HCEC 1CT (cell line): ENCODE data around the gene TRIM49.
"Not testable (repeated sequence)": the region's sequence is repeated elsewhere in the genome, so short reads cannot be mapped to it uniquely, and the experiment has no call there.

ENCODE experiments used
- DNase-seq: peaks from one replicate; pipeline ENCODE4 v3.0.0-alpha.2; 2017

The TRIM49 gene, protein sequence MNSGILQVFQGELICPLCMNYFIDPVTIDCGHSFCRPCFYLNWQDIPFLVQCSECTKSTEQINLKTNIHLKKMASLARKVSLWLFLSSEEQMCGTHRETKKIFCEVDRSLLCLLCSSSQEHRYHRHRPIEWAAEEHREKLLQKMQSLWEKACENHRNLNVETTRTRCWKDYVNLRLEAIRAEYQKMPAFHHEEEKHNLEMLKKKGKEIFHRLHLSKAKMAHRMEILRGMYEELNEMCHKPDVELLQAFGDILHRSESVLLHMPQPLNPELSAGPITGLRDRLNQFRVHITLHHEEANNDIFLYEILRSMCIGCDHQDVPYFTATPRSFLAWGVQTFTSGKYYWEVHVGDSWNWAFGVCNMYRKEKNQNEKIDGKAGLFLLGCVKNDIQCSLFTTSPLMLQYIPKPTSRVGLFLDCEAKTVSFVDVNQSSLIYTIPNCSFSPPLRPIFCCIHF

DNA sequence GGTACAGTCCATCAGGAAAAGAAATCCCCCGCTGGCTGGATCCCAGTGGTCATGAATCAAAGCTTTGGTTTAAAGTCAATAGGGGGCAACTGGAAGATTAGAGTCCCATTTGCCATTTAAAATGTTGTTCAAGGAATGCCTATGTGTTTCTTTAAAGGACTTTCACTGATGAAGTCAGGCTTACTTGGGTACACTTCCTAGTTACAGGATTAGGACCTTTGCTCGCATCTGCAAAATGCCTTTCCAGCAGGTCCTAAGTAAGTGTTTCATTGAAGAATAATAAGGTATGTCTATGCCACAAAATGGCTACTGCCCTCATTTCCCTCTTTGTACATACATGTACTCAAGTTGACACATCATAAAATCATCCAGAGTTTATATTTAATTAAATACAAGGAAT, at the start of gene TRIM49:
Gene TRIM49 (minus strand): TSS at position 101 of the 400 bp plus-strand sequence. CDS start 4,106 bp downstream, outside the sequence.
- DNase-seq: not testable (repeated sequence)

DNA sequence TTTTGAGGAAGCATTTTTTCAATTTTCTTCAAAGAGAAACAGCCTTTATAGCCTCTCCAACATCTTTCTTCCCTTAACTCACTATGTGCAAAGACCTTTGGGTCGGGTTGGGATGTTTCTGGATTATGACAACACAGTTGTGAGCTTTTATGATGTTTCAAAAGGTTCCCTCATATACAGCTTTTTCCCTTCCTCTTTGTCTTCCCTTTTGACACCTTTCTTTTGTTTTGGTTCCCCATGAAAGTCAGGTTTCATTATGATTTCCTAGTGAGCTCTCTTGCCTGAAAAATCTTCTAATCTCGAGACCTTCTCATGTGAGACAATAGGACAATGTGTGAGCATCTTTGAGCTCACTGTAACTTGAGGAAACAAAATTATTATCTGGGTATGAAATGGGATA, 18.3 kb upstream of the TRIM49 start:
- DNase-seq: not testable (repeated sequence)

DNA sequence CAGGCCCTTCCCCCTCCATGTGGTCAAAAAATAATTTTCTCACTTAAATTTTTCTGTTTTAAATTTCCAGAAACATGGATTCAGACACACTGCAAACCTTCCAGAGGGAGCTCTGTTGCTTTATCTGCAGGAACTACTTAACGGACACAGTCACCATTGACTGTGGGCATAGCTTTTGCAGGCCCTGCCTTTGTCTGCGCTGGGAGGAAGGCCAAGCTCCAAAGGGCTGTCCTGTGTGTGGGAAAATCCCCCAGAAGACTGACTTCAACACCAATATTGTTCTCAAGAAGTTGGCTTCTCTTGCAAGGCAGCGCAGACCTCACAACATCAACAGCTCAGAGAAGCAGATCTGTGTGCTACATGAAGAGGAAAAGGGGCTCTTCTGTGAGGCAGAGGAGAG, 11.6 kb upstream of the TRIM49 start:
- not testable (repeated sequence) for DNase-seq

DNA sequence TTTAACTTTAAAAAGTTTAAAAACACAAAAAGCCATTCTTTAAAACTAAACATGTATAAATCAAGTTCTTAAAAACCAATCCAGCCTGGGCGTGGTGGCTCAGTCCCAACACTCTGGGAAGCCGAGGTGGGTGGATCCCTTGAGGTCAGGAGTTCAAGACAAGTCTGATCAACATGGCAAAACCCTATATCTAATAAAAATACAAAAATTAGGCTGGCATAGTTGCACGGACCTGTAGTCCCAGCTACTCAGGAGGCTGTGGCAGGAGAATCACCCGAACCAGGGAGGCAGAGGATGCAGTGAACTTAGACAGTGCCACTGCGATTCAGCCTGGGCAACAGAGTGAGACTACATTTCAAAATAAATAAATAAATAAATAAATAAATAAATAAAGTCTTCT, 5.2 kb upstream of the TRIM49 start:
- not testable (repeated sequence) for DNase-seq

DNA sequence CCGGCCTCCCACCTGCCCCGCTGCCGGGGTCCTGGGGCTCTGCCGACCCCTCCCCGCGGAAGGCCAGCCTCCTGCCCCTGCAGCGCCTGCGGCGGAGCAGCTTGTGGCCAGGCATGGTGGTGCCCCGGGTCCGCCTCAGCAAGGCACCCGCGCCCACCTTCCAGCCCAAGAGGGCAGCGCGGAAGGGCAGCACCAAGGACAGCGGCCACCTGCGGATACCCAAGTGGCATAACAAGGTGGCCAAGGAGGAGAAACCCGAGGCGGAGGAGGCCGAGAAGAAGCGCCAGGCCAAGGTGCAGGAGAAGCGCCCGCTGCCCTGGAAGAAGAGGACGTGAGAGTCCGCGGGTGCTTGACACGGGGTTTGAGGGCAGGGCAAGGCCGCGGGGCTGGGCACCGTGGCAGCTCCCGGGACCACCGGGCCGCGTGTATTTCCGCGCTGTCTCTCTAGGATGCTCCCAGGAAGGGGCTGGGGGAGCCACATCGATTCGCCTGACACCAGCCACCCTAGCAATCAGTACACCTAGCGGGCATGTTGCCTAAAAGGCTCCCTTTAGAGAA, 20.8 kb downstream of the TRIM49 start:
- DNase-seq: not testable (repeated sequence)

DNA sequence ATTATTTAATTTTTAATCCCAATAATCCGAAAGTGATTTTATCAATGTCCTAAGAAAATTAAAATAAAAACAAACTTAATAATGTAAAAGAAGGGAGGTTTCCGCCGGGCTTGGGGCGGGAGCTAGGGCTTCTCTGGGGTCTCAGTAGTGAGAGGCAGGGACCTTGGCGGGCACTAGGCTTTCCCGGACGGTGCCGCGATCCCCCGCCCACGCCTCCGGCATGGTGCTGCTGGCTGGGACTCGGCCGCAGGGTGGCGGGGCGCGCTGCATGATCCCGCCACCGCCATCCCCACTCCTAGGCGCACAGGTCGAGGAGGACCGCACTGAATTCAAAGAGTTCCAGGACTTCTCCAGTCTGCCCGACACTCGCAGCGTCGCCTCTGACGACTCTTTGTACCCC, 22.6 kb downstream of the TRIM49 start:
- DNase-seq: not testable (repeated sequence)

DNA sequence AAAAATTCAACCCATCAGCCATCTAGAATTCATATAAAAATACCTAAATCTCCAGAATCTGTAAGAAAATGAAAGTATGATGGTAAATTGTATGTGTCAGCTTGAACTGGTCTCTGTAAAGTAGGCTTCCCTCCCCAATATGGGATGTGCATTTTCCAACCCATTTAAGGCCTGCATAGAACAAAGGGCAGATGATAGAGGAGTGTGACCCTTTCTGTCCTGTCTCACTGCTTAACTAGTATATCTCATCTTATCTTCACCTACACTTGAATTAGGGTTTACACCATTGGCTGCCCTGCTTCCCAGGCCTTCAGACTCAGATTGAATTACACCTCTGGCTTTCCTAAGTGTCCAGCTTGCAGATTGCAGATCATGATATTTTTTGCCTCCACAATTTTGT, 57.6 kb downstream of the TRIM49 start:
- not testable (repeated sequence) for DNase-seq
